K562 (cell line): ENCODE results near the gene ZNF581. TPM values are rescaled to one million over a fixed set of nuclear protein-coding genes. Genes with fewer than 3 reads are reported as not detected.
A peak's percentile ranks its signal among the peaks of the same experiment; 100 is the strongest.

Experiments
- ATF3 ChIP-seq, 2 experiments: fragments of 450-650 bp in 1 of 2; sonication (generic) in 1 of 2; formaldehyde crosslinking in 1 of 2; IDR thresholded peaks in 1 of 2; conservative IDR thresholded peaks in 1 of 2; 2 replicates each; pipeline versions ENCODE4 v1.6.1 to v1.8.1; 2016 to 2023; ENCODE audit warnings: mild to moderate bottlenecking in 2 of 2, moderate library complexity in 2 of 2, inconsistent platforms in 1 of 2, missing genetic modification reagents in 1 of 2
- CBX3 ChIP-seq, 2 experiments: IDR thresholded peaks; 1 replicate in 1 of 2; 2 replicates in 1 of 2; pipeline ENCODE4 v1.6.1; 2012; ENCODE audit warnings: inconsistent platforms in 2 of 2, low read length in 2 of 2, borderline replicate concordance in 1 of 2, control low read depth in 1 of 2
- CC2D1A ChIP-seq: fragments of 450-650 bp; IDR thresholded peaks from 2 replicates; pipeline ENCODE4 v1.6.1; 2017; ENCODE audit warnings: mild to moderate bottlenecking
- CHAMP1 ChIP-seq: fragments of 450-650 bp; IDR thresholded peaks from 2 replicates; pipeline ENCODE4 v1.6.1; 2016; ENCODE audit warnings: mild to moderate bottlenecking
- CTCF ChIP-seq, 3 experiments: IDR thresholded peaks in 2 of 3; conservative IDR thresholded peaks in 1 of 3; 2 replicates each; pipeline ENCODE4 v1.5.1; 2011 to 2012; ENCODE audit warnings: low read length in 3 of 3, mild to moderate bottlenecking in 3 of 3, control low read depth in 2 of 3, improper control_type of control experiment in 1 of 3, inconsistent platforms in 1 of 3, low read depth in 1 of 3, mixed read lengths in 1 of 3, moderate library complexity in 1 of 3; ENCODE audit not compliant: insufficient read depth in 2 of 3
- ESRRA ChIP-seq: fragments of 450-650 bp; IDR thresholded peaks from 2 replicates; pipeline ENCODE4 v1.6.1; 2014; ENCODE audit warnings: low read depth, mild to moderate bottlenecking, moderate library complexity, borderline replicate concordance
- ETS2 ChIP-seq: IDR thresholded peaks from 2 replicates; pipeline ENCODE4 v1.6.1; 2016; ENCODE audit warnings: borderline replicate concordance, missing genetic modification characterization, mild to moderate bottlenecking, moderate library complexity, missing compliant biosample characterization; ENCODE audit not compliant: poor library complexity, severe bottlenecking
- FOXA3 ChIP-seq, 2 experiments: fragments of 450-650 bp in 1 of 2; sonication (generic) in 1 of 2; formaldehyde crosslinking; IDR thresholded peaks in 1 of 2; conservative IDR thresholded peaks in 1 of 2; 2 replicates each; pipeline versions ENCODE4 v1.4.0 to v1.8.0; 2020 to 2022; ENCODE audit warnings: mild to moderate bottlenecking in 2 of 2, missing genetic modification reagents in 1 of 2
- JUND ChIP-seq, 2 experiments: IDR thresholded peaks; 2 replicates in 1 of 2; 3 replicates in 1 of 2; pipeline ENCODE4 v1.6.1; 2011; ENCODE audit warnings: borderline replicate concordance in 2 of 2, low read depth in 2 of 2, low read length in 2 of 2, improper control_type of control experiment in 1 of 2, missing biosample characterization in 1 of 2, missing genetic modification characterization in 1 of 2, missing genetic modification reagents in 1 of 2
- POLR2B ChIP-seq: fragments of 450-650 bp; IDR thresholded peaks from 2 replicates; pipeline ENCODE4 v1.6.1; 2018; ENCODE audit warnings: low read depth; ENCODE audit not compliant: partially characterized antibody
- ZBTB5 ChIP-seq: fragments of 450-650 bp; IDR thresholded peaks from 2 replicates; pipeline ENCODE4 v1.6.1; 2017; ENCODE audit warnings: antibody characterized with exemption
- polyA plus RNA-seq, 8 experiments: library from polyadenylated mRNA; depleted of rRNA in 4 of 8; stranded (reverse) in 5 of 8; unstranded in 3 of 8; fragments of >200 nt; fragmentation: Nextera tagmentation in 2 of 8; fragmentation: Illumina TruSeq in 1 of 8; extraction: Ambion mirVana in 2 of 8; extraction: Trizol in 1 of 8; gene quantifications; 2 replicates each; pipeline versions ENCODE4 v1.2.1 to v1.2.3, GENCODE V29; 2011 to 2014; ENCODE audit warnings: inconsistent platforms in 1 of 8, missing spikeins in 1 of 8
- total RNA-seq, 7 experiments: library from RNA; depleted of rRNA in 6 of 7; stranded (reverse); fragments of >200 nt in 6 of 7; fragmentation: Illumina TruSeq in 2 of 7; extraction: Trizol in 2 of 7; gene quantifications; 2 replicates each; pipeline versions ENCODE4 v1.2.1 to v1.2.3, GENCODE V29; 2011 to 2021; ENCODE audit warnings: low replicate concordance in 1 of 7

ZNF581 gene
- total and polyA plus RNA-seq, 9 of the 15 experiments (the other 6 are each of a cell fraction or from before 2014, with no cell fraction given) = 2.4 to 39.4 (median 15.4) TPM

- TF ChIP-seq JUND (IDR thresholded peaks at IDR 0.05; ENCODE audit: borderline replicate concordance, low read depth, low read length) (0 out of 2 replicates have a peak, but pooled peaks have one; percentile 26), JUND (tag; IDR thresholded peaks at IDR 0.05; ENCODE audit: borderline replicate concordance, low read depth, low read length) (no peak), FOXA3 (CRISPR knock-in tag; conservative IDR thresholded peaks at IDR 0.05 in 1 of 2, IDR thresholded peaks at IDR 0.05 in 1 of 2) (0 out of 4 replicates have a peak, but pooled peaks of 1 of the 2 experiments have one; percentile 24), ATF3 (IDR thresholded peaks at IDR 0.05) (no peak), ATF3 (CRISPR knock-in tag; conservative IDR thresholded peaks at IDR 0.05) (no peak), ETS2 (tag) (no peak), CHAMP1 (no peak), POLR2B (no peak), CTCF (IDR thresholded peaks at IDR 0.05 in 2 of 3, conservative IDR thresholded peaks at IDR 0.05 in 1 of 3; ENCODE audit: insufficient read depth in 2 of 3, low read depth in 1 of 3, low read length in 3 of 3) (peak; percentile 86 to 94 (median 90)), ZBTB5 (no peak), CC2D1A (peak; percentile 53; the same call in 1 of the 2 replicates), CBX3 (IDR thresholded peaks at IDR 0.05; ENCODE audit: borderline replicate concordance in 1 of 2, low read length in 2 of 2) (0 out of 3 replicates have a peak, but pooled peaks of 1 of the 2 experiments have one; percentile 20), ESRRA (peak; percentile 16; the same call in 1 of the 2 replicates)
These were observed 11.0 kb upstream of the ZNF581 start (continued) for GRCh38 chr19:55632463-55632834.
